ENCODE results near the gene CSMD2.

DNA sequence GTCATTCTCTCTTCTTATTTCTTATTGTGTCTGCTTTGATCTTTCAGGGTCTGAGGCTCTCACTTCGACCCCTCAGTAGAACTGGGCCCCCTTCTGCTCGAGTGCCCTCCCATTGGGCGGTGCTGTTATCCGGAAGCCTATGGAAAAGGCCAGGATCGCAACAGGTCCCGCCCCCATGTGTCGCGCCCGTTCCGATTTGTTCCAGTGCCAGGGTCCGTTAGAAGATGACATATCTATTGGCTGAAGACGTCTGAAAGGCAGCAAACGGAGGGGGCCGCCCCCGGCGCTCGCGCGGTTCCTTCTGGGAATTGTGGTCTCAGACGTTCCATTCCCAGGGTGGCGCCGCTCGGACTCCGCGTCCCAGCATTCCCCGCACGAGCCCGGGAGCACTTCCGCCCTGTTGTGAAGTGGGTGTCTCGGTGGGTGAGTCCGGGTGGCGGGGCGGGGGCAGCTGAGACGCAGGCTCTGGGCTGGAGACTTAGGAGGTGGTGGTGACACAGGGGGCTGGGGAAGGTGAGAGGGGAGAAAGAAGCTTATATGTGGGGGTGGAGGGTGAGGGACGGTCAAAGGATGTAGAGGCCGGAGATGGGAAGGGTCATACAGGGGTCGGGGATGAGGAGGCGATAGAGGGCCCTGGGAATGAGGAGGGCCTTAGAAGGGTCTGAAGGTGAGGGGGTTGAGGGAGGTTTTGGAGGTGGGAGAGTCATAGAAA lies 692.6 kb downstream of the CSMD2 start, which contains the start of gene ZSCAN20:
- TF ChIP-seq, protein P1, sequence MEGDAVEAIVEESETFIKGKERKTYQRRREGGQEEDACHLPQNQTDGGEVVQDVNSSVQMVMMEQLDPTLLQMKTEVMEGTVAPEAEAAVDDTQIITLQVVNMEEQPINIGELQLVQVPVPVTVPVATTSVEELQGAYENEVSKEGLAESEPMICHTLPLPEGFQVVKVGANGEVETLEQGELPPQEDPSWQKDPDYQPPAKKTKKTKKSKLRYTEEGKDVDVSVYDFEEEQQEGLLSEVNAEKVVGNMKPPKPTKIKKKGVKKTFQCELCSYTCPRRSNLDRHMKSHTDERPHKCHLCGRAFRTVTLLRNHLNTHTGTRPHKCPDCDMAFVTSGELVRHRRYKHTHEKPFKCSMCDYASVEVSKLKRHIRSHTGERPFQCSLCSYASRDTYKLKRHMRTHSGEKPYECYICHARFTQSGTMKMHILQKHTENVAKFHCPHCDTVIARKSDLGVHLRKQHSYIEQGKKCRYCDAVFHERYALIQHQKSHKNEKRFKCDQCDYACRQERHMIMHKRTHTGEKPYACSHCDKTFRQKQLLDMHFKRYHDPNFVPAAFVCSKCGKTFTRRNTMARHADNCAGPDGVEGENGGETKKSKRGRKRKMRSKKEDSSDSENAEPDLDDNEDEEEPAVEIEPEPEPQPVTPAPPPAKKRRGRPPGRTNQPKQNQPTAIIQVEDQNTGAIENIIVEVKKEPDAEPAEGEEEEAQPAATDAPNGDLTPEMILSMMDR (conservative IDR thresholded peaks at IDR 0.05; ENCODE audit: low read depth in 2 of 2), result no peak
- TF ChIP-seq EZH2phosphoT487 (IDR thresholded peaks at IDR 0.05; ENCODE audit: unreplicated experiment), result no peak
- TF ChIP-seq, protein P2, sequence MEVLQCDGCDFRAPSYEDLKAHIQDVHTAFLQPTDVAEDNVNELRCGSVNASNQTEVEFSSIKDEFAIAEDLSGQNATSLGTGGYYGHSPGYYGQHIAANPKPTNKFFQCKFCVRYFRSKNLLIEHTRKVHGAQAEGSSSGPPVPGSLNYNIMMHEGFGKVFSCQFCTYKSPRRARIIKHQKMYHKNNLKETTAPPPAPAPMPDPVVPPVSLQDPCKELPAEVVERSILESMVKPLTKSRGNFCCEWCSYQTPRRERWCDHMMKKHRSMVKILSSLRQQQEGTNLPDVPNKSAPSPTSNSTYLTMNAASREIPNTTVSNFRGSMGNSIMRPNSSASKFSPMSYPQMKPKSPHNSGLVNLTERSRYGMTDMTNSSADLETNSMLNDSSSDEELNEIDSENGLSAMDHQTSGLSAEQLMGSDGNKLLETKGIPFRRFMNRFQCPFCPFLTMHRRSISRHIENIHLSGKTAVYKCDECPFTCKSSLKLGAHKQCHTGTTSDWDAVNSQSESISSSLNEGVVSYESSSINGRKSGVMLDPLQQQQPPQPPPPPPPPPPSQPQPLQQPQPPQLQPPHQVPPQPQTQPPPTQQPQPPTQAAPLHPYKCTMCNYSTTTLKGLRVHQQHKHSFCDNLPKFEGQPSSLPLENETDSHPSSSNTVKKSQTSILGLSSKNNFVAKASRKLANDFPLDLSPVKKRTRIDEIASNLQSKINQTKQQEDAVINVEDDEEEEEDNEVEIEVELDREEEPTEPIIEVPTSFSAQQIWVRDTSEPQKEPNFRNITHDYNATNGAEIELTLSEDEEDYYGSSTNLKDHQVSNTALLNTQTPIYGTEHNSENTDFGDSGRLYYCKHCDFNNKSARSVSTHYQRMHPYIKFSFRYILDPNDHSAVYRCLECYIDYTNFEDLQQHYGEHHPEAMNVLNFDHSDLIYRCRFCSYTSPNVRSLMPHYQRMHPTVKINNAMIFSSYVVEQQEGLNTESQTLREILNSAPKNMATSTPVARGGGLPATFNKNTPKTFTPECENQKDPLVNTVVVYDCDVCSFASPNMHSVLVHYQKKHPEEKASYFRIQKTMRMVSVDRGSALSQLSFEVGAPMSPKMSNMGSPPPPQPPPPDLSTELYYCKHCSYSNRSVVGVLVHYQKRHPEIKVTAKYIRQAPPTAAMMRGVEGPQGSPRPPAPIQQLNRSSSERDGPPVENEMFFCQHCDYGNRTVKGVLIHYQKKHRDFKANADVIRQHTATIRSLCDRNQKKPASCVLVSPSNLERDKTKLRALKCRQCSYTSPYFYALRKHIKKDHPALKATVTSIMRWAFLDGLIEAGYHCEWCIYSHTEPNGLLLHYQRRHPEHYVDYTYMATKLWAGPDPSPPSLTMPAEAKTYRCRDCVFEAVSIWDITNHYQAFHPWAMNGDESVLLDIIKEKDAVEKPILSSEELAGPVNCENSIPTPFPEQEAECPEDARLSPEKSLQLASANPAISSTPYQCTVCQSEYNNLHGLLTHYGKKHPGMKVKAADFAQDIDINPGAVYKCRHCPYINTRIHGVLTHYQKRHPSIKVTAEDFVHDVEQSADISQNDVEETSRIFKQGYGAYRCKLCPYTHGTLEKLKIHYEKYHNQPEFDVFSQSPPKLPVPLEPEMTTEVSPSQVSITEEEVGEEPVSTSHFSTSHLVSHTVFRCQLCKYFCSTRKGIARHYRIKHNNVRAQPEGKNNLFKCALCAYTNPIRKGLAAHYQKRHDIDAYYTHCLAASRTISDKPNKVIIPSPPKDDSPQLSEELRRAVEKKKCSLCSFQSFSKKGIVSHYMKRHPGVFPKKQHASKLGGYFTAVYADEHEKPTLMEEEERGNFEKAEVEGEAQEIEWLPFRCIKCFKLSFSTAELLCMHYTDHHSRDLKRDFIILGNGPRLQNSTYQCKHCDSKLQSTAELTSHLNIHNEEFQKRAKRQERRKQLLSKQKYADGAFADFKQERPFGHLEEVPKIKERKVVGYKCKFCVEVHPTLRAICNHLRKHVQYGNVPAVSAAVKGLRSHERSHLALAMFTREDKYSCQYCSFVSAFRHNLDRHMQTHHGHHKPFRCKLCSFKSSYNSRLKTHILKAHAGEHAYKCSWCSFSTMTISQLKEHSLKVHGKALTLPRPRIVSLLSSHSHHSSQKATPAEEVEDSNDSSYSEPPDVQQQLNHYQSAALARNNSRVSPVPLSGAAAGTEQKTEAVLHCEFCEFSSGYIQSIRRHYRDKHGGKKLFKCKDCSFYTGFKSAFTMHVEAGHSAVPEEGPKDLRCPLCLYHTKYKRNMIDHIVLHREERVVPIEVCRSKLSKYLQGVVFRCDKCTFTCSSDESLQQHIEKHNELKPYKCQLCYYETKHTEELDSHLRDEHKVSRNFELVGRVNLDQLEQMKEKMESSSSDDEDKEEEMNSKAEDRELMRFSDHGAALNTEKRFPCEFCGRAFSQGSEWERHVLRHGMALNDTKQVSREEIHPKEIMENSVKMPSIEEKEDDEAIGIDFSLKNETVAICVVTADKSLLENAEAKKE (CRISPR knock-in tag; IDR thresholded peaks at IDR 0.05), result no peak
- peak; percentile 75 for TF ChIP-seq POLR2AphosphoS5 (IDR thresholded peaks at IDR 0.05; ENCODE audit: low read depth)
- TF ChIP-seq JUNB (IDR thresholded peaks at IDR 0.05; ENCODE audit: unreplicated experiment), result no peak
